Stimulated activated naive CD8-positive, alpha-beta T cell treated with anti-CD3 and anti-CD28 coated beads, Interleukin-15, Interleukin-2, amounts not matched to agents 100 U/mL and 50 U/mL, for 24 hours (primary cell): ENCODE results near the gene SEC11A.
A peak's percentile ranks its signal among the peaks of the same experiment; 100 is the strongest.
"Not testable (repeated sequence)": the region's sequence is repeated elsewhere in the genome, so short reads cannot be mapped to it uniquely, and the experiment has no call there.

Experiments
- ATAC-seq: fragments of 150-1000 bp; cut with Tn5 transposase; one replicate; pipeline ENCODE4 v1.10.0; 2021
- DNase-seq: peaks from one replicate; pipeline ENCODE4 v3.0.0; 2021

The SEC11A gene

GRCh38 chr15:84737005-84737404 lies 21.1 kb upstream of the SEC11A start:
- DNase-seq (no peak), ATAC-seq (no peak)

GRCh38 chr15:84736375-84736774 lies 20.4 kb upstream of the SEC11A start:
- peak; percentile 67 for DNase-seq
- peak; percentile 62 for ATAC-seq

GRCh38 chr15:84735480-84736061 lies 19.6 kb upstream of the SEC11A start:
- DNase-seq (peak; percentile 40), ATAC-seq (peak; percentile 52)

DNA sequence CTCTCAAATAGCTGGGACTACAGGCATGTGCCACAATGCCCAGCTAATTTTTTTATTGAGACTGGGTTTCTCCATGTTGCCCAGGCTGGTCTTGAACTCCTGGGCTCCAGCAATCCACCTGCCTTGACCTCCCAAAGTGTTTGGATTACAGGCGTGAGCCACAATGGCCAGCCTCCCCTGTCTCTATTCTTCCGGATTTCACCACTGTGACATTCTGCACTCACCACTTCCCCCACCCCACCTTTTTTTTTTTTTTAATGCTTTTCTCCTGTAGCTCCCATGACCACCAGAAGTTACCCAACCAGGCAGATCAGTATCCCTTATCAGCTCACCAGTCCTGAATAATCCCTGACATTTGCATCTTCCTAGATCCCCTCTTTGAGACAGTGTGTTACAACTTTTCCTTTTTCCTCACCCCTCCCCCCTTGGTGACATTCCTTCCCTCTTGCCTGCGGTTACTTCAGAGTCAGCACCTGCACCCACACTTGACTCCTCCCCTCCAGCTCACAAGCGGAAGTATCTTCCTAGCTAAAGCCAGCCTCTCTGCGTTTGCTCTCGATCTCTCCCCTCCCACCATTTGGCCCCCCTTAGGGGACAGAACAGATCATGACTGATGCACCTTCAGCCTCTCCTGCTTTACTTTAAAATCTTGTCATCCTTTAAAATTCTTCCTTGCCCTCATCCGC lies 19.0 kb upstream of the SEC11A start:
- DNase-seq: peak; percentile 80
- peak; percentile 68 for ATAC-seq

GRCh38 chr15:84731774-84732173 lies 15.8 kb upstream of the SEC11A start:
- no peak for ATAC-seq
- DNase-seq: no peak

DNA sequence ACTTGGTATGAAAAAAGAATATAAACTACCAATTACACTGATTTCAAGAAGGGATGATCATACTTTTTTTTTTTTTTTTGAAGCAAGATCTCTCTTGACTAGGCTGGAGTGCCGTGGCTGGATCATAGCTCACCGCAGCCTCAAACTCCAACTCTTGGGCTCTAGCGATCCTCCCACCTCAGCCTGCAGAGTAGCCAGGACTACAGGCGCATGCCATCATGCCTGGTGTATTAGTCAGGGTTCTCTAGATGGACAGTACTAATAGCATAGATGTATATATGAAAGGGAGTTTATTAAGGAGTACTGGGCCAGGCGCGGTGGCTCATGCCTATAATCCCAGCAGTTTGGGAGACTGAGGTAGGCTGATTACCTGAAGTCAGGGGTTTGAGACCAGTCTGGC lies 11.5 kb upstream of the SEC11A start:
- ATAC-seq: no peak
- DNase-seq: no peak

DNA sequence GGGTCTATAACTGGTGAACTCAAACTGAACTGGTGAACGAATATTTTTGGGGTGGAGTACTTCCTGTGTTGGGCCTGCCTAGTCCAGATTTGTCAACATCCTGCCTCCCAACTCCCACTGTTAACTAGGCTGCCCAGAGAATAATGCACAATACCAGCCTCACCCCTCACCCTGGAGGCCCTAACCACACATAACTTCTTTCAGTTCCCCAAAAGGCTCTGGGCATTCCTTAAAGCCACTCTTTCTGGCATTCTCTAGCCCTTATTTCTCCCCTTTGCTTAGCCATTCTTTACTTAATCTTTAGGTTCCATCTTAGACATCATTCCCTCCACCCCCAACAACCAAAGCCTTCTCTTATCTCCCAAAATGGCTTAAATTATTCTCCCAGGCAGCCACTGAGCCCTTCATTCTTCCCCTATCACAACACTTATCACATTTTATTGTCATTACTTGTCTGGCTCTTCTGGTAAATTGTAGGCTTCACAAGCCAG lies 9.1 kb upstream of the SEC11A start:
- no peak for DNase-seq
- peak; percentile 73 for ATAC-seq

DNA sequence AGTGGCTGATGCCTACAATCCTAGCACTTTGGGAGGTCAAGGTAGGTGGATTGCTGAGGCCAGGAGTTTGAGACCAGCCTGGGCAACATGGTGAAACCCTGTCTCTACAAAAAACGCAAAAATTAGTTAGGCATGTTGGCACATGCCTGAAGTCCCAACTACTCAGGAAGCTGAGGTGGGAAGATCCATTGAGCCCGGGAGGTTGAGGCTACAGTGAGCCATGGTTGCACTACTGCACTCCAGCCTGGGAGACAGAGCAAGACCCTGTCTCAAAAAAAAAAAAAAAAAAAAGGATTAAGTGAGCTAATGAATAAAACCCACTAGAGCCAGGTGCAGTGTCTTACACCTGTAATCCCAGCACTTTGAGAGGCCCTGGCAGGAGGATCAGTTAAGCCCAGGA lies 6.7 kb upstream of the SEC11A start:
- no peak for ATAC-seq

DNA sequence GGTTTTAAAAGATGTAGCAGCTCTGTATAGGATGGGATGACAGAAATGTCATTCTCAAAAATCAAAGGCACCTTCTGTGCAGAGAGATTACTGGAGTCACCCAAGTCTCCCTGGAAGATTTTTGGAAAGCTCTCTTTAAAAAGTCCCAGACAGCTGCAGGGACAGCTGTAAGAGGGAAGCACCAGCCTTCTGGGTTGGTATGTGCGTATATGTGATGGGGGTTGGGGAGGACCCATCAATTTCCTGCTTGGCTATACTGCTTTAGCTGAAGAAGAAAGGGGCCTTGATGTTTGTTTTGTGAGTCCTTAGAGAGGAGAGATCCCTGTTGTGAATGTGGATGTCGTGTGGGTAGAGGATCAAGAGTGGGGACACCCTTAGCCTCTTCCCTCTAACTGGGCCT lies 5.4 kb upstream of the SEC11A start:
- DNase-seq: no peak

More for the DNA sequence above, 6.7 kb upstream of the SEC11A start:
- DNase-seq: no peak

DNA sequence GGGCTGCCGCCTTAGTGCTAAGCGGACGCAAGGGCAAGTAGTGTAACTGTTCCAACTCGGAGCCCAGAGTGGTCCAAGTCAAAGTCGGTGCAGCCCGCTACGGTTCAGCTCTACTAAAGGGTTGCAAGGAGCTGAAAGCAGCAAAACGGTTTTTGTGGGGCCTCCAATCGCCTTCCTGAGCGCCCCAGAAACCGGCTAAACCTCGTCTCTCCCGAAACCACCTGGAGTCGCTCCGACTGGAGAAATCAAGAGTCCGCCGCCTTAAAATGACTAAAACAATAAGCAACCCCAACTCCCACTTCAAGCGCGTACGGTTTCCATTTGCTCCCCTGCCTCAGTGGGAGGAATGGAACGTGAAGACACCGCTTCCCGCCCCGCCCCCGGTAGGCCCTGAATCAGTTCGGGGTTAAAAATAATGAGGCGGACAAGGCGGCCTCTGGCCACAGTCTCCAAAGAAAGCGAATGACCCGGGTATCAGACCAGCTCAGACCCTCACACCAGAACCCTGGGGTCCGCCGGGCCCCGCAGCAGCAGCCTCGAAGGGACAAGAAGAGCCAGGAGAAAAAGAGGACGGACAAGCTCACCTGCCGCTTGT lies 401 bp downstream of the SEC11A start:
- DNase-seq (peak; percentile 56), ATAC-seq (peak; percentile 20)

More for the DNA sequence above, 5.4 kb upstream of the SEC11A start:
- no peak for ATAC-seq

GRCh38 chr15:84714821-84715220 lies 1.1 kb downstream of the SEC11A start:
- DNase-seq (no peak), ATAC-seq (no peak)

DNA sequence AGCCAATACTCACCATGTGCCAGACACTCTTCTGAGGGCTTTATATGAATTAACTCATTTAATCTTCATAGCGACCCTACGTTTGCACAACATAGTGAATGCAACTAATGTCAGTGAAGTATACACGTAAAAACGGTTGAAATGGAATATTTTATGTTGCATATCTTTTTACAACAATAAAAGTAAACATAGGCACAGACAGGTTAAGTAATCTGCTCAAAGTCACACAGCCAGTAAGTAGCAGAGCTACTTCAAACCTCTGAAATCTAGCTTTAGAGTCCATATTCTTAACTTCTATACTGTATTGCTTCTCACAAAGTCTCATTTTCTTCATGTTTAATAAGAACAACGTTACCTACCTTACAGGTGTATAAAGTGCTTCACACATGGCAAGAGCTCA lies 1.6 kb downstream of the SEC11A start:
- DNase-seq (no peak), ATAC-seq (no peak)

DNA sequence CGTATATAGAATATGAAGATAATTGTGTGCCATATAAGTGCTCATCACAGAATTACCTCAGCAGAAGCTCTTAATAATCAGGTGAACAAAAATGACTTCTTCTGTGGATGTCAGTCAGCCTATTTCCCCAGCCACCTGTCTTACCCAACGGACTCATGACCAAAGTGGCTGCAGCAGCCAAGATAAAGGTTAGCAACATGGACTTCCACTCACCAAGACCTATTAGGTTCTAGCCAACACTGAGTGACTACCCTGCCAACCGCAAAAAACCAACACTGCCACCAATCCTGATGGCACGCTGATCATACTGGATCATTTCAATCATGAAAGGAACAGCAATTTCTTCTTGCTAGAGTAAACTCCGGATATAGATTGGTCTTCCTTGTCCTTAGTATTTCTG lies 12.1 kb downstream of the SEC11A start:
- DNase-seq (no peak), ATAC-seq (no peak)

- DNase-seq: no peak
- ATAC-seq: no peak
These were observed 12.9 kb downstream of the SEC11A start for GRCh38 chr15:84702961-84703482.

- ATAC-seq: peak; percentile 90
- DNase-seq: no peak
These were observed 16.3 kb downstream of the SEC11A start for GRCh38 chr15:84699538-84700191.

GRCh38 chr15:84697236-84697990 lies 18.5 kb downstream of the SEC11A start:
- no peak for DNase-seq
- ATAC-seq: no peak

GRCh38 chr15:84696757-84697156 lies 19.2 kb downstream of the SEC11A start:
- DNase-seq: no peak
- ATAC-seq: no peak

GRCh38 chr15:84690342-84690741 lies 25.6 kb downstream of the SEC11A start:
- no peak for ATAC-seq
- no peak for DNase-seq

GRCh38 chr15:84689858-84690257 lies 26.1 kb downstream of the SEC11A start:
- ATAC-seq (no peak), DNase-seq (no peak)

- not testable (repeated sequence) for DNase-seq, ATAC-seq
These were observed 29.5 kb downstream of the SEC11A start for GRCh38 chr15:84686446-84686845.

DNA sequence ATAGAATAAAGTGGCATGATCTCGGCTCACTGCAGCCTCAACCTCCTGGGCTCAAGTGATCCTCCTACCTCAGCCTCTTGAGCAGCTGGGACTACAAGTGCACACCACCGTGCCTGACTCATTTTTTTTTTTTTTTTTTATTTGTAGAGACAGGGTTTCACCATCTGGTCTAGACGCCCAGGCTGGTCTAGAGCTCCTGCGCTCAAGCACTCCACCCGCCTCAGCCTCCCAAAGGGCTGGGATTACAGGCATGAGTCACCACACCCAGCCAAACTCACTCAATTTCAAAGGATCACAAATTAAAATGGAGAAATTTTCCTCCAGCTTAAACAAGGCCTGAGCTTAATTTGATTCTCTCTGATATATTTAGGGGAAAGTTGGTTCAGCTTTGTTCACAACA lies 30.6 kb downstream of the SEC11A start:
- no peak for ATAC-seq
- DNase-seq: no peak

DNA sequence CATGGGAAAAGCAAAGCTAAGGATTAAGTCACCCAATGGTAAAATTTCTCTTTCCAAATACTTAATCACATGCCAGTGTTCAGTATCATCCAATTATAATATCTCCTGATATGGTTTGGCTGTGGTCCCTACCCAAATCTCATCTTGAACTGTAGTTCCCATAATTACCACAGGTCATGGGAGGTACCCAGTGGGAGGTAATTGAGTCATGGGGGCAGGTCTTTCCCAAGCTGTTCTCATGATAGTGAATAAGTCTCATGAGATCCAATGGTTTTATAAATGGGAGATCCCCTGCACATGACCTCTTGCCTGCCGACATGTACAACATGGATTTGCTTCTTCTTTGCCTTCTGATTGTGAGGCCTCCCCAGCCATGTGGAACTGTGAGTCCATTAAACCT lies 31.8 kb downstream of the SEC11A start:
- DNase-seq (no peak), ATAC-seq (no peak)
